K562 (cell line): ENCODE data around the gene SNRPD2. TPM values are rescaled to one million over a fixed set of nuclear protein-coding genes. Genes with fewer than 3 reads are reported as not detected.

Experiments used
- ASH1L ChIP-seq: fragments of 450-650 bp; IDR thresholded peaks from 2 replicates; pipeline ENCODE4 v1.6.1; 2018; ENCODE audit warnings: borderline replicate concordance, mild to moderate bottlenecking, low read depth; ENCODE audit not compliant: partially characterized antibody
- GABPB2 ChIP-seq: fragments of 250-450 bp; sonication (Bioruptor Pico); conservative IDR thresholded peaks from 2 replicates; pipeline ENCODE4 v1.5.1; 2021; ENCODE audit warnings: mild to moderate bottlenecking
- ILK ChIP-seq: fragments of 450-650 bp; IDR thresholded peaks from 2 replicates; pipeline ENCODE4 v1.6.1; 2016; ENCODE audit warnings: missing genetic modification characterization, low read depth, mild to moderate bottlenecking, missing compliant biosample characterization, moderate library complexity, borderline replicate concordance
- KLF16 ChIP-seq: IDR thresholded peaks from 2 replicates; pipeline ENCODE4 v1.6.1; 2016; ENCODE audit warnings: antibody characterized with exemption
- PHF21A ChIP-seq: fragments of 450-650 bp; IDR thresholded peaks from 2 replicates; pipeline ENCODE4 v1.6.1; 2017; ENCODE audit warnings: low read depth, borderline replicate concordance
- PML ChIP-seq: IDR thresholded peaks from 2 replicates; pipeline ENCODE4 v1.6.1; 2012; ENCODE audit warnings: low read length, inconsistent platforms
- SAP30 ChIP-seq: fragments of 200-600 bp; sonication (generic); IDR thresholded peaks from 2 replicates; pipeline ENCODE4 v1.6.1; 2012; ENCODE audit warnings: borderline replicate concordance, low read depth, mild to moderate bottlenecking, moderate library complexity, low read length, control low read depth, inconsistent platforms; ENCODE audit not compliant: insufficient read depth, poor library complexity, severe bottlenecking
- TCF3 ChIP-seq: sonication (generic); formaldehyde crosslinking; IDR thresholded peaks from 2 replicates; pipeline ENCODE4 v1.4.0; 2020; ENCODE audit warnings: mild to moderate bottlenecking, missing genetic modification reagents
- XRCC4 ChIP-seq: IDR thresholded peaks from one replicate; pipeline ENCODE4 v1.6.1; 2011; ENCODE audit not compliant: insufficient read depth, insufficient read length; ENCODE audit errors: extremely low read depth
- ZNF174 ChIP-seq: fragments of 250-450 bp; sonication (Bioruptor Pico); IDR thresholded peaks from 2 replicates; pipeline ENCODE4 v1.4.0; 2020; ENCODE audit warnings: mild to moderate bottlenecking
- polyA plus RNA-seq, 8 experiments: library from polyadenylated mRNA; depleted of rRNA in 4 of 8; stranded (reverse) in 5 of 8; unstranded in 3 of 8; fragments of >200 nt; fragmentation: Nextera tagmentation in 2 of 8; fragmentation: Illumina TruSeq in 1 of 8; extraction: Ambion mirVana in 2 of 8; extraction: Trizol in 1 of 8; gene quantifications; 2 replicates each; pipeline versions ENCODE4 v1.2.1 to v1.2.3, GENCODE V29; 2011 to 2014; ENCODE audit warnings: inconsistent platforms in 1 of 8, missing spikeins in 1 of 8
- total RNA-seq, 7 experiments: library from RNA; depleted of rRNA in 6 of 7; stranded (reverse); fragments of >200 nt in 6 of 7; fragmentation: Illumina TruSeq in 2 of 7; extraction: Trizol in 2 of 7; gene quantifications; 2 replicates each; pipeline versions ENCODE4 v1.2.1 to v1.2.3, GENCODE V29; 2011 to 2021; ENCODE audit warnings: low replicate concordance in 1 of 7
- TF ChIP-seq, protein P1 (sequence below): sonication (generic); formaldehyde crosslinking; IDR thresholded peaks from 2 replicates; pipeline ENCODE4 v1.8.0; 2022; ENCODE audit warnings: missing genetic modification reagents, mild to moderate bottlenecking, borderline replicate concordance
- TF ChIP-seq, protein P2 (sequence below): fragments of 250-450 bp; sonication (Bioruptor Pico); IDR thresholded peaks from 2 replicates; pipeline ENCODE4 v1.5.0; 2022; ENCODE audit warnings: mild to moderate bottlenecking
- TF ChIP-seq, protein P3 (sequence below): sonication (generic); formaldehyde crosslinking; IDR thresholded peaks from 2 replicates; pipeline ENCODE4 v1.8.1; 2023; ENCODE audit warnings: mild to moderate bottlenecking, missing genetic modification reagents, moderate library complexity
- TF ChIP-seq, protein P4 (sequence below): fragments of 450-650 bp; IDR thresholded peaks from 2 replicates; pipeline ENCODE4 v1.6.1; 2016
- TF ChIP-seq, protein P5 (sequence below): fragments of 450-650 bp; IDR thresholded peaks from 2 replicates; pipeline ENCODE4 v1.6.1; 2018; ENCODE audit warnings: mild to moderate bottlenecking, low read depth; ENCODE audit not compliant: partially characterized antibody

The SNRPD2 gene
- total and polyA plus RNA-seq, 9 of the 15 experiments (the other 6 are each of a cell fraction or from before 2014, with no cell fraction given), result 728 to 4,411 (median 1,029) TPM

DNA sequence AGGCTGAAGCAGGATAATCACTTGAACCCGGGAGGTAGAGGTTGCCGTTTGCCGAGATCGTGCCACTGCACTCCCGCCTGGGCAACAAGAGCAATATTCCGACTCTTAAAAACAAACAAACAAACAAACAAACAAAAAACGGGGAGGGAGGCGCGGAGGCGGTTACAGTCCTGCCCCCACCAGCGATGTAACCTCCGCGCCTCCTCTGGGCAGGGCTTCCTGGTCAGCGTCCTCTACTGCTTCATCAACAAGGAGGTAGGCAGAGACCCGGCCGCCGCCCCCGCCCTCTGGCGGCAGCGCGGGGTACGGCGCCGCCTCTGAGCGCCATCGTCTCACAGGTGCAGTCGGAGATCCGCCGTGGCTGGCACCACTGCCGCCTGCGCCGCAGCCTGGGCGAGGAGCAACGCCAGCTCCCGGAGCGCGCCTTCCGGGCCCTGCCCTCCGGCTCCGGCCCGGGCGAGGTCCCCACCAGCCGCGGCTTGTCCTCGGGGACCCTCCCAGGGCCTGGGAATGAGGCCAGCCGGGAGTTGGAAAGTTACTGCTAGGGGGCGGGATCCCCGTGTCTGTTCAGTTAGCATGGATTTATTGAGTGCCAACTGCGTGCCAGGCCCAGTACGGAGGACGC, 10.2 kb downstream of the SNRPD2 start (continued):
- TF ChIP-seq, protein P1, sequence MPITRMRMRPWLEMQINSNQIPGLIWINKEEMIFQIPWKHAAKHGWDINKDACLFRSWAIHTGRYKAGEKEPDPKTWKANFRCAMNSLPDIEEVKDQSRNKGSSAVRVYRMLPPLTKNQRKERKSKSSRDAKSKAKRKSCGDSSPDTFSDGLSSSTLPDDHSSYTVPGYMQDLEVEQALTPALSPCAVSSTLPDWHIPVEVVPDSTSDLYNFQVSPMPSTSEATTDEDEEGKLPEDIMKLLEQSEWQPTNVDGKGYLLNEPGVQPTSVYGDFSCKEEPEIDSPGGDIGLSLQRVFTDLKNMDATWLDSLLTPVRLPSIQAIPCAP (CRISPR knock-in tag), result no peak
- TF ChIP-seq XRCC4, result no peak
- 0 out of 2 replicates have a peak, but pooled peaks have one; percentile 6 for TF ChIP-seq PML
- TF ChIP-seq ZNF174 (CRISPR knock-in tag), result no peak
- no peak for TF ChIP-seq SAP30
- TF ChIP-seq PHF21A, result no peak
- no peak for TF ChIP-seq TCF3
- no peak for TF ChIP-seq GABPB2 (CRISPR knock-in tag)
- TF ChIP-seq KLF16, result no peak
- TF ChIP-seq, protein P2, sequence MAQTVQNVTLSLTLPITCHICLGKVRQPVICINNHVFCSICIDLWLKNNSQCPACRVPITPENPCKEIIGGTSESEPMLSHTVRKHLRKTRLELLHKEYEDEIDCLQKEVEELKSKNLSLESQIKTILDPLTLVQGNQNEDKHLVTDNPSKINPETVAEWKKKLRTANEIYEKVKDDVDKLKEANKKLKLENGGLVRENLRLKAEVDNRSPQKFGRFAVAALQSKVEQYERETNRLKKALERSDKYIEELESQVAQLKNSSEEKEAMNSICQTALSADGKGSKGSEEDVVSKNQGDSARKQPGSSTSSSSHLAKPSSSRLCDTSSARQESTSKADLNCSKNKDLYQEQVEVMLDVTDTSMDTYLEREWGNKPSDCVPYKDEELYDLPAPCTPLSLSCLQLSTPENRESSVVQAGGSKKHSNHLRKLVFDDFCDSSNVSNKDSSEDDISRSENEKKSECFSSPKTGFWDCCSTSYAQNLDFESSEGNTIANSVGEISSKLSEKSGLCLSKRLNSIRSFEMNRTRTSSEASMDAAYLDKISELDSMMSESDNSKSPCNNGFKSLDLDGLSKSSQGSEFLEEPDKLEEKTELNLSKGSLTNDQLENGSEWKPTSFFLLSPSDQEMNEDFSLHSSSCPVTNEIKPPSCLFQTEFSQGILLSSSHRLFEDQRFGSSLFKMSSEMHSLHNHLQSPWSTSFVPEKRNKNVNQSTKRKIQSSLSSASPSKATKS (CRISPR knock-in tag), result no peak
- TF ChIP-seq, protein P3, sequence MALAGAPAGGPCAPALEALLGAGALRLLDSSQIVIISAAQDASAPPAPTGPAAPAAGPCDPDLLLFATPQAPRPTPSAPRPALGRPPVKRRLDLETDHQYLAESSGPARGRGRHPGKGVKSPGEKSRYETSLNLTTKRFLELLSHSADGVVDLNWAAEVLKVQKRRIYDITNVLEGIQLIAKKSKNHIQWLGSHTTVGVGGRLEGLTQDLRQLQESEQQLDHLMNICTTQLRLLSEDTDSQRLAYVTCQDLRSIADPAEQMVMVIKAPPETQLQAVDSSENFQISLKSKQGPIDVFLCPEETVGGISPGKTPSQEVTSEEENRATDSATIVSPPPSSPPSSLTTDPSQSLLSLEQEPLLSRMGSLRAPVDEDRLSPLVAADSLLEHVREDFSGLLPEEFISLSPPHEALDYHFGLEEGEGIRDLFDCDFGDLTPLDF (CRISPR knock-in tag), result no peak
- TF ChIP-seq, protein P4, sequence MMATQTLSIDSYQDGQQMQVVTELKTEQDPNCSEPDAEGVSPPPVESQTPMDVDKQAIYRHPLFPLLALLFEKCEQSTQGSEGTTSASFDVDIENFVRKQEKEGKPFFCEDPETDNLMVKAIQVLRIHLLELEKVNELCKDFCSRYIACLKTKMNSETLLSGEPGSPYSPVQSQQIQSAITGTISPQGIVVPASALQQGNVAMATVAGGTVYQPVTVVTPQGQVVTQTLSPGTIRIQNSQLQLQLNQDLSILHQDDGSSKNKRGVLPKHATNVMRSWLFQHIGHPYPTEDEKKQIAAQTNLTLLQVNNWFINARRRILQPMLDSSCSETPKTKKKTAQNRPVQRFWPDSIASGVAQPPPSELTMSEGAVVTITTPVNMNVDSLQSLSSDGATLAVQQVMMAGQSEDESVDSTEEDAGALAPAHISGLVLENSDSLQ, result no peak
- no peak for TF ChIP-seq ASH1L
- no peak for TF ChIP-seq ILK (tag)
- TF ChIP-seq, protein P5, sequence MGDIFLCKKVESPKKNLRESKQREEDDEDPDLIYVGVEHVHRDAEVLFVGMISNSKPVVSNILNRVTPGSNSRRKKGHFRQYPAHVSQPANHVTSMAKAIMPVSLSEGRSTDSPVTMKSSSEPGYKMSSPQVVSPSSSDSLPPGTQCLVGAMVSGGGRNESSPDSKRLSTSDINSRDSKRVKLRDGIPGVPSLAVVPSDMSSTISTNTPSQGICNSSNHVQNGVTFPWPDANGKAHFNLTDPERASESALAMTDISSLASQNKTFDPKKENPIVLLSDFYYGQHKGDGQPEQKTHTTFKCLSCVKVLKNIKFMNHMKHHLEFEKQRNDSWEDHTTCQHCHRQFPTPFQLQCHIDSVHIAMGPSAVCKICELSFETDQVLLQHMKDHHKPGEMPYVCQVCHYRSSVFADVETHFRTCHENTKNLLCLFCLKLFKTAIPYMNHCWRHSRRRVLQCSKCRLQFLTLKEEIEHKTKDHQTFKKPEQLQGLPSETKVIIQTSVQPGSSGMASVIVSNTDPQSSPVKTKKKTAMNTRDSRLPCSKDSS, result no peak
